ENCODE data around the gene PEX5L. TPM values are rescaled to one million over a fixed set of nuclear protein-coding genes. Genes with fewer than 3 reads are reported as not detected.

The PEX5L gene
- total RNA-seq, 4 donors from 2014 or later = 29.1 to 36.5 (median 32.3) TPM

DNA sequence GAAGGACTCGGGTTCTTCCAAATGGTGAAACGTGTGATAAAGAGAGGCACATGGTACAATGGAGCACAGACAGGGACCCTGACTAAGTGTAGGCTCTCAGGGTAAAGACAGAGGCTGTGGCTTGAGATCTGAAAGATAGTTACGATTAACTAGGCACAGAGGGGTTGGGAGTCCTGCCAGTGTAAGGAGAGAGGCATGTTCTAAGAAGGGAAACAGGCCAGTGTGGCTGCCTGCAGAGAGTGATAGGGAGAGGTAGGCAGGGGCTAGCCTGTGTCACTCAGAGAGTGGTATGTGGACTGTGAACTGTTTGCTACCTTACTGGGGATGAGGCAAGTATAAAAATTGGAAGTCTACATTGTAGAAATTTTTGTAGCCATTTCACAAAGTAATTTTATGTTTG, 109.5 kb downstream of the PEX5L start:
- no peak for DNase-seq (ENCODE audit: low spot score in 2 of 2)
- TF ChIP-seq EP300 (IDR thresholded peaks at IDR 0.05) = no peak
- TF ChIP-seq, protein P1, sequence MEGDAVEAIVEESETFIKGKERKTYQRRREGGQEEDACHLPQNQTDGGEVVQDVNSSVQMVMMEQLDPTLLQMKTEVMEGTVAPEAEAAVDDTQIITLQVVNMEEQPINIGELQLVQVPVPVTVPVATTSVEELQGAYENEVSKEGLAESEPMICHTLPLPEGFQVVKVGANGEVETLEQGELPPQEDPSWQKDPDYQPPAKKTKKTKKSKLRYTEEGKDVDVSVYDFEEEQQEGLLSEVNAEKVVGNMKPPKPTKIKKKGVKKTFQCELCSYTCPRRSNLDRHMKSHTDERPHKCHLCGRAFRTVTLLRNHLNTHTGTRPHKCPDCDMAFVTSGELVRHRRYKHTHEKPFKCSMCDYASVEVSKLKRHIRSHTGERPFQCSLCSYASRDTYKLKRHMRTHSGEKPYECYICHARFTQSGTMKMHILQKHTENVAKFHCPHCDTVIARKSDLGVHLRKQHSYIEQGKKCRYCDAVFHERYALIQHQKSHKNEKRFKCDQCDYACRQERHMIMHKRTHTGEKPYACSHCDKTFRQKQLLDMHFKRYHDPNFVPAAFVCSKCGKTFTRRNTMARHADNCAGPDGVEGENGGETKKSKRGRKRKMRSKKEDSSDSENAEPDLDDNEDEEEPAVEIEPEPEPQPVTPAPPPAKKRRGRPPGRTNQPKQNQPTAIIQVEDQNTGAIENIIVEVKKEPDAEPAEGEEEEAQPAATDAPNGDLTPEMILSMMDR (IDR thresholded peaks at IDR 0.05) = no peak
- no peak for TF ChIP-seq POLR2A (IDR thresholded peaks at IDR 0.05)
- H3K27me3 ChIP-seq = no peaks in the 10 kb centered on the region
- no peak overlapping the region for H3K4me3 ChIP-seq
- H3K9me3 ChIP-seq = no peaks in the 10 kb centered on the region
- peaks cover 0 to 16% (median 0%) of the 10 kb centered on the region in 4 donors for H3K4me1 ChIP-seq
- H3K36me3 ChIP-seq = no peaks in the 10 kb centered on the region
- no peak overlapping the region for H3K27ac ChIP-seq
- WGBS, 2 donors = 92% methylated on average over 3 of the region's 3 CpGs

DNA sequence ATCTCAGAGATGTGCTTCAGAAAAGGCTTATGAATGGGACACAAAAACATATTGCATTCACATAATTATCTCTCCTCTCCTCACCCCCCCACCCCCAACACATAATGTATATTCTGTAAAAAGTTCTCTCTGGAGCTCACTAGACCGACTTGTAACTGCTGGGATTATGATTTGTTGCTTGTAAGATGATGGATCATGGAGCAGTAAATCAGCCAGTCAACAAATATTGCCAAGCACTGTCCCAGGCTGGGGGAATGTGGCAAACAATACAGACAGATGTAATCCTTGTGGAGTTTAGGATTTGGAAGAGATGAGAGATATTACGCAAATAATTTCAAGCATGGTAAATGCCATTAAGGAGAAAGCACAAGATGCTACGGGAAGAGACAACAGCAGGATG, 114.8 kb downstream of the PEX5L start:
- H3K9me3 ChIP-seq = no peaks in the 10 kb centered on the region
- no peak for DNase-seq (ENCODE audit: low spot score in 2 of 2)
- no peaks in the 10 kb centered on the region for H3K36me3 ChIP-seq
- 49 to 57% methylated on average over 3 of the region's 3 CpGs for WGBS, 2 donors
- H3K27me3 ChIP-seq = no peaks in the 10 kb centered on the region
- no peaks in the 10 kb centered on the region for H3K4me1 ChIP-seq
- no peak overlapping the region for H3K27ac ChIP-seq
- TF ChIP-seq, protein P1 (IDR thresholded peaks at IDR 0.05) = no peak
- TF ChIP-seq POLR2A (IDR thresholded peaks at IDR 0.05) = no peak
- no peak for TF ChIP-seq EP300 (IDR thresholded peaks at IDR 0.05)
- no peak overlapping the region for H3K4me3 ChIP-seq

DNA sequence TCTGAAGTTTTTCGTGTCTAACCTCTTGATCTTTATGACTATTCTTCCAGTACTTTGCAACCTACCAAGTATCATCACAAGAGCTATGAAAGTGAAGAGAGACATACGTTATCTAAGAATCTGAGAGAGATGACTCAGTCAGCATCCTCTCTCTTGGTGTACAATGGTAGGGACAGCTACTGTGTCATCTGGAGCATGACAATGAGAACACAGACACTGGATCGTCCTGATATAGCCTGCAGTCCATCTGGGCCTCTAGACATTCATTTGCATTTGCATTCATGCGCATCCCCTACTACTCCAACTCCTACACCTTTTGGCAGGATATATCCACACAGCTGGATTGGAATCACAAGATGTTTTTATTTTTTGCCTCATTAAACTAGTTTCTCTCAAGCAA, 115.2 kb downstream of the PEX5L start:
- WGBS, 2 donors = 47 to 48% methylated on average over 4 of the region's 4 CpGs
- Histone ChIP-seq H3K4me1 (no peaks in the 10 kb centered on the region), H3K9me3 (no peaks in the 10 kb centered on the region), H3K27ac (no peak overlapping the region), H3K36me3 (no peaks in the 10 kb centered on the region), H3K27me3 (no peaks in the 10 kb centered on the region), H3K4me3 (no peak overlapping the region)
- DNase-seq (ENCODE audit: low spot score in 2 of 2) = no peak
- no peak for TF ChIP-seq EP300 (IDR thresholded peaks at IDR 0.05)
- TF ChIP-seq POLR2A (IDR thresholded peaks at IDR 0.05) = no peak
- TF ChIP-seq, protein P1 (IDR thresholded peaks at IDR 0.05) = no peak

- Histone ChIP-seq H3K4me3 (no peak overlapping the region), H3K27me3 (no peaks in the 10 kb centered on the region)
These were observed 128.8 kb downstream of the PEX5L start for GRCh38 chr3:179907784-179908482.

GRCh38 chr3:179902061-179902460, 134.7 kb downstream of the PEX5L start:
- Histone ChIP-seq H3K27ac (no peak overlapping the region), H3K4me1 (no peaks in the 10 kb centered on the region), H3K4me3 (no peak overlapping the region), H3K36me3 (no peaks in the 10 kb centered on the region), H3K9me3 (no peaks in the 10 kb centered on the region), H3K27me3 (no peaks in the 10 kb centered on the region)
- no peak for DNase-seq (ENCODE audit: low spot score in 2 of 2)
- 77 to 87% methylated on average over 10 of the region's 10 CpGs for WGBS, 2 donors
- no peak for TF ChIP-seq POLR2A (IDR thresholded peaks at IDR 0.05)
- TF ChIP-seq, protein P1 (IDR thresholded peaks at IDR 0.05) = no peak
- TF ChIP-seq EP300 (IDR thresholded peaks at IDR 0.05) = no peak

More at GRCh38 chr3:179907784-179908482, 128.8 kb downstream of the PEX5L start:
- H3K9me3 ChIP-seq = no peaks in the 10 kb centered on the region
- 57 to 63% methylated on average over 4 of the region's 4 CpGs for WGBS, 2 donors
- TF ChIP-seq POLR2A (IDR thresholded peaks at IDR 0.05) = no peak
- TF ChIP-seq EP300 (IDR thresholded peaks at IDR 0.05) = no peak
- TF ChIP-seq, protein P1 (IDR thresholded peaks at IDR 0.05) = no peak
- no peak for DNase-seq (ENCODE audit: low spot score in 2 of 2)
- H3K4me1 ChIP-seq = no peaks in the 10 kb centered on the region
- H3K36me3 ChIP-seq = no peaks in the 10 kb centered on the region
- H3K27ac ChIP-seq = no peak overlapping the region

Measured in tibial nerve (tissue), 4 donors.